Heart left ventricle (tissue), 16 donors: ENCODE measurements around the gene DCTN4. TPM values are rescaled to one million over a fixed set of nuclear protein-coding genes. Genes with fewer than 3 reads are reported as not detected.

Source experiments
- ATAC-seq, 4 donors: fragments of 200-7000 bp; cut with Tn5 transposase; one replicate each; pipeline ENCODE4 v1.9.1; 2020 to 2022; ENCODE audit warnings: moderate library complexity in 4 of 4, mild to moderate bottlenecking in 3 of 4, moderate number of reproducible peaks in 1 of 4
- DNase-seq, 5 donors: peaks; one replicate each; pipeline ENCODE4 v3.0.0-alpha.2; 2020
- H3K27ac ChIP-seq, 12 donors: fragments of 200-600 bp; sonication (generic) in 4 of 12; one replicate each; pipeline versions ENCODE4 v1.5.0 to v1.8.0; 2016 to 2022; ENCODE audit warnings: mild to moderate bottlenecking in 2 of 12
- H3K27me3 ChIP-seq, 9 donors: fragments of 200-600 bp; sonication (generic) in 2 of 9; one replicate each; pipeline versions ENCODE4 v1.5.1 to v1.8.0; 2016 to 2022; ENCODE audit warnings: mild to moderate bottlenecking in 3 of 9
- H3K36me3 ChIP-seq, 9 donors: fragments of 200-600 bp; sonication (generic) in 2 of 9; one replicate each; pipeline versions ENCODE4 v1.5.0 to v1.8.0; 2018 to 2022; ENCODE audit warnings: mild to moderate bottlenecking in 2 of 9
- H3K4me1 ChIP-seq, 12 donors: fragments of 200-600 bp; sonication (generic) in 4 of 12; one replicate each; pipeline versions ENCODE4 v1.5.0 to v1.8.0; 2016 to 2022; ENCODE audit warnings: mild to moderate bottlenecking in 3 of 12
- H3K4me3 ChIP-seq, 12 donors: fragments of 200-600 bp; sonication (generic) in 4 of 12; one replicate each; pipeline versions ENCODE4 v1.5.0 to v1.8.0; 2017 to 2022; ENCODE audit warnings: mild to moderate bottlenecking in 9 of 12, moderate library complexity in 4 of 12
- H3K9me3 ChIP-seq, 12 donors: fragments of 200-600 bp; sonication (generic) in 4 of 12; one replicate each; pipeline versions ENCODE4 v1.5.0 to v1.8.0; 2016 to 2022; ENCODE audit warnings: mild to moderate bottlenecking in 1 of 12
- POLR2A ChIP-seq, 2 donors: fragments of 450-650 bp; IDR thresholded peaks; one replicate each; pipeline ENCODE4 v1.6.1; 2017; ENCODE audit warnings: antibody characterized with exemption in 2 of 2, mild to moderate bottlenecking in 2 of 2, moderate library complexity in 2 of 2
- WGBS, 4 donors: extraction: QIAGEN DNeasy Blood & Tissue Kit in 2 of 4; methylation state at CpG; one replicate each; pipeline versions ENCODE4 v1.1.5 to v1.1.7; 2013 to 2018; 5-methylcytosine and 5-hydroxymethylcytosine counted together
- intact Hi-C, 10 donors: fragments of 100-400 bp; cut with DNase I; formaldehyde crosslinking; loops; one replicate each; pipeline versions ENCODE4 v1.11.1 to v1.14.2; 2022
- polyA plus RNA-seq, 2 donors: library from polyadenylated mRNA; stranded (reverse); fragments of 200-250 nt; gene quantifications; one replicate each; pipeline ENCODE4 v1.2.3, GENCODE V29; 2013
- total RNA-seq, 9 donors: library from RNA; depleted of rRNA in 2 of 9; stranded (reverse); fragments of >200 nt in 2 of 9; fragmentation: NEBNext Ultra II Directional in 3 of 9; extraction: Animal tissue kit (Norgen Biotek cat#: 25700) in 3 of 9; gene quantifications; one replicate each; pipeline versions ENCODE4 v1.1.0 to v1.2.4, GENCODE V29; 2016 to 2023
- TF ChIP-seq, protein P1 (sequence below), 12 donors: fragments of 200-600 bp; sonication (generic) in 4 of 12; IDR thresholded peaks; one replicate each; pipeline versions ENCODE4 v1.5.0 to v1.8.0; 2018 to 2022; ENCODE audit warnings: antibody characterized with exemption in 12 of 12, mild to moderate bottlenecking in 5 of 12
- donor health status: ischemic (EF 13 %, LVEDD 7.1; RV severe dilation, severe dysfunction).
- donor health status: healthy with polysubstance abuse.
- donor health status: DM: no; HTN: yes; CAD: no.
- donor health status: DM: no; HTN: no; CAD: no.
- donor health status: ischemic (EF 25% LVEDD 6.9; RV normal size, moderate dysfunction).
- donor health status: ischemic (EF 25% LVEDD 5.7; RV mildly dilated, moderate dysfunction).
- donor health status: healthy.
- donor health status: DM: yes; HTN: yes; CAD: no.
- donor health status: ischemic (EF 35%, LVEDD 5.7; RV mildly dilated, moderate dysfunction).
- donor health status: nonischemic (EF 11% LVEDD 7.7; RV severe dilation, severe dysfunction).
- donor health status: DM: yes; HTN: yes; CAD: no.
- donor health status: PGD.
- donor health status: ischemic (EF 29% LVEDD 5.4; RV normal size, mild dysfunction).
- donor health status: nonischemic (EF 23%, LVEDD 6.1; RV moderate dilation, normal function).

DCTN4 gene
- total and polyA plus RNA-seq, 11 donors = 18.9 to 70.6 (median 44.2) TPM

DNA sequence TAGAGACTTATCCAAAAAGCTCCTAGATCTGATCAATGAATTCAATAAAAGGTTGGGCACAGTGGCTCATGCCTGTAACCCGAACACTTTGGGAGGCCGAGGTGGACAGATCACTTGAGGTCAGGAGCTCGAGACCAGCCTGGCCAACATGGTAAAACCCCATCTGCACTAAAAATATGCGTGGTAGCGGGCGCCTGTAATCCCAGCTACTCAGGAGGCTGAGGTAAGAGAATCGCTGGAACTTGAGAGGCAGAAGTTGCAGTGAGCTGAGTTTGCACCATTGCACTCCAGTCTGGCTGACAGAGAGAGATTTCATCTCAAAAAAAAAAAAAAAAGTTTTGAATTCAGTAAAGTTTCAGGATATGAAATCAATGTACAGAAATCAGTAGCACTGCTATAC is 20.0 kb downstream of the DCTN4 start:
- ATAC-seq (no peak), DNase-seq (no peak)
- Histone ChIP-seq H3K27ac (peak overlapping the region in 1 of 12 donors; percentile 66), H3K27me3 (no peaks in the 10 kb centered on the region), H3K36me3 (peaks cover 0 to 62% (median 19%) of the 10 kb centered on the region in 9 donors), H3K9me3 (peaks cover 0 to 9% (median 0%) of the 10 kb centered on the region in 12 donors), H3K4me1 (peaks cover 0 to 62% (median 3%) of the 10 kb centered on the region in 12 donors), H3K4me3 (no peak overlapping the region)
- TF ChIP-seq, protein P1, sequence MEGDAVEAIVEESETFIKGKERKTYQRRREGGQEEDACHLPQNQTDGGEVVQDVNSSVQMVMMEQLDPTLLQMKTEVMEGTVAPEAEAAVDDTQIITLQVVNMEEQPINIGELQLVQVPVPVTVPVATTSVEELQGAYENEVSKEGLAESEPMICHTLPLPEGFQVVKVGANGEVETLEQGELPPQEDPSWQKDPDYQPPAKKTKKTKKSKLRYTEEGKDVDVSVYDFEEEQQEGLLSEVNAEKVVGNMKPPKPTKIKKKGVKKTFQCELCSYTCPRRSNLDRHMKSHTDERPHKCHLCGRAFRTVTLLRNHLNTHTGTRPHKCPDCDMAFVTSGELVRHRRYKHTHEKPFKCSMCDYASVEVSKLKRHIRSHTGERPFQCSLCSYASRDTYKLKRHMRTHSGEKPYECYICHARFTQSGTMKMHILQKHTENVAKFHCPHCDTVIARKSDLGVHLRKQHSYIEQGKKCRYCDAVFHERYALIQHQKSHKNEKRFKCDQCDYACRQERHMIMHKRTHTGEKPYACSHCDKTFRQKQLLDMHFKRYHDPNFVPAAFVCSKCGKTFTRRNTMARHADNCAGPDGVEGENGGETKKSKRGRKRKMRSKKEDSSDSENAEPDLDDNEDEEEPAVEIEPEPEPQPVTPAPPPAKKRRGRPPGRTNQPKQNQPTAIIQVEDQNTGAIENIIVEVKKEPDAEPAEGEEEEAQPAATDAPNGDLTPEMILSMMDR (IDR thresholded peaks at IDR 0.05) = no peak
- TF ChIP-seq POLR2A (IDR thresholded peaks at IDR 0.05) = no peak
- WGBS, 4 donors = 91 to 96% (median 94%) methylated on average over 7 of the region's 7 CpGs
- intact Hi-C loops = no loop called here

DNA sequence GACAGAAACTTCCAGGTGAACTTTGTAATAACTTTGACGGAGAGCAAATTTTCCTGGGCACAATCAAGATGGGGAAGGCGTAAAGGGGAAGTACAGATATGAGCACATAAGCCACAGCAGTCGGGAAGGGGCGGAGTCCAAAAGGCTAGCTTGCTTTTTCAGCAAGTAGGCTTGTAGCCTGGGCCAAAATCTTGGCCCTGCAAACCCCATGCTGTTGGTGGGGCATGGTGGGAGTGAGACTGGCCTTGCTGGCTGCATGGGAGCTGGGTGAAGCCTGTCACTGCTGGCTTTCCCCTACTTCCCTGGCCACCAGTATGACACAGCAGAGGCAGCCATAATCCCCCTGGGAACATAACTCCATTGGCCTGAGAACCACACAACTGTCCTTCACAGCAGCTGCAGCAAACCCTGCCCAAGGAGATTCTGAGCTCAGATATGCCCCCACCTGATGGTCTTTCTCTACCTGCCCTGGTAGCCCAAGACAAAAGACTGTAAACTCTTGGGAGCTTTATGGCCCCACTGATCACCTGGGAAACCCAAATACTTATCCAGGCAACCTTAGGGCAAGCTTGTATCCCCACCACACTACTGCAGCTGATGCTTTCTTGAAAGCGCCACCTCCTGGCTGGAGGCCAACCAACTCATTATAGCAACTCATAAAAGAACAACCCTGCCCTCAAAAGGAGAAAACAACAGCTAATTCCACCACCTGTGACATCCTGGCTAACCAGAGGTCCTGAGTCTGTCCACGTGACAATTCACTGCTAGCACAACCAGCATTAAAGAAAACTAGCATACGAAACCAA is 24.0 kb downstream of the DCTN4 start:
- Histone ChIP-seq H3K9me3 (peaks cover 0 to 9% (median 0%) of the 10 kb centered on the region in 12 donors), H3K27ac (peak overlapping the region in 3 of 12 donors; percentile 6 to 92 (median 19)), H3K4me3 (peak overlapping the region in 1 of 12 donors; percentile 38), H3K36me3 (peaks cover 0 to 72% (median 40%) of the 10 kb centered on the region in 9 donors), H3K27me3 (no peaks in the 10 kb centered on the region), H3K4me1 (peaks cover 0 to 72% (median 3%) of the 10 kb centered on the region in 12 donors)
- intact Hi-C loops = no loop called here
- DNase-seq (peak; percentile 45 to 81 (median 68)), ATAC-seq (peak; percentile 42 to 82 (median 68))
- 87 to 94% (median 91%) methylated on average over 7 of the region's 7 CpGs for WGBS, 4 donors
- TF ChIP-seq, protein P1 (IDR thresholded peaks at IDR 0.05) = no peak
- no peak for TF ChIP-seq POLR2A (IDR thresholded peaks at IDR 0.05)

DNA sequence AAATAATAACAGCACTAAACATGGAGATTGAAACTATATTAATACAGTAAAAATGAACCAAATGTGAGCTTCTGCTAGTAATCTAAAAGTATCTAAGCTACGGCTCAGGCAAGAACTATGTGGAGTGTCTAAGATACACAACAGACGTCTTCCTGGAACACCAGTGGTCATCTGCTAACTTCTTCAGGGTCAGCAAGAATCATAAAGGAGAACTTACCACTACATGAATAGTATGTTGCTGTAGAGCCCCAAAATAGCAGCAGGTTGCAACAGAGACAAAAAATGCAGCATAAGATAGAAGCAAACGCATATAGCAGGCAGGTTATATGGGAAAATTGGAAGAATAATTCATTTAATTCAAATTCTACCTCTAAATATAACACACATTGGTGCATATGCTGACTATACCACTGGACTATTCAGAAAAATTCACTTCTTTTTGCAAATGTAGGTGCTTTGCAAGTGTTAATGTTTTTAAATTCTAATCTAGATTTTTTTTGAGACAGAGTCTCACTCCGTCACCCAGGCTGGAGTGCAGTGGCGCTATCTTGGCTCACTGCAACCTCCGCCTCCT is 27.1 kb downstream of the DCTN4 start:
- WGBS, 4 donors = 86 to 91% (median 90%) methylated on average over 6 of the region's 6 CpGs
- Histone ChIP-seq H3K4me3 (no peak overlapping the region), H3K9me3 (peaks cover 0 to 9% (median 0%) of the 10 kb centered on the region in 12 donors), H3K27ac (peak overlapping the region in 1 of 12 donors; percentile 92), H3K4me1 (peaks cover 0 to 45% (median 0%) of the 10 kb centered on the region in 12 donors), H3K27me3 (no peaks in the 10 kb centered on the region), H3K36me3 (peaks cover 0 to 96% (median 66%) of the 10 kb centered on the region in 9 donors)
- intact Hi-C loops = no loop called here
- no peak for TF ChIP-seq POLR2A (IDR thresholded peaks at IDR 0.05)
- TF ChIP-seq, protein P1 (IDR thresholded peaks at IDR 0.05) = no peak
- DNase-seq = no peak
- ATAC-seq = peak in 3 of 4 donors; percentile 46 to 75 (median 75)

DNA sequence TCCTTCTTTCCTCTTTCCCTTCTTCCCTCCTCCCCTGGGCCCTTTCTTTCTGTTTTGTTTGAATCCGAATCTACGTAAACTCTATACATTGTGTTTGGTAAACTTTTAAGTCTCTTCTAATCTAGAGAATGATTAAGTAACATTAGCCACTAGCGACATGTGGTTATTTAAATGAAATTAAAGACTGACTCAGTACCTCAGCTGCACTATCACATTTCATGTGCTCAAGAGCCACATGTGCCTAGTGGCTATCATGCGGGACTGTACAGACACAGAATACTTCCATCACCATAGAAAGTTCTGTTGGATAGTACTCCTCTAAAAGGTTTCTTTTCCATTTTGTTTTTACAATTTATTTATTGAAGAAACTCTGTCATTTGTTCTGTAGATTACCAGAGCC is 29.0 kb downstream of the DCTN4 start:
- Histone ChIP-seq H3K4me1 (peaks cover 0 to 35% (median 0%) of the 10 kb centered on the region in 12 donors), H3K36me3 (peaks cover 0 to 96% (median 84%) of the 10 kb centered on the region in 9 donors), H3K27ac (no peak overlapping the region), H3K27me3 (no peaks in the 10 kb centered on the region), H3K9me3 (no peaks in the 10 kb centered on the region), H3K4me3 (no peak overlapping the region)
- DNase-seq (no peak), ATAC-seq (no peak)
- intact Hi-C loops = no loop called here
- TF ChIP-seq, protein P1 (IDR thresholded peaks at IDR 0.05) = no peak
- 85 to 97% (median 96%) methylated on average over 4 of the region's 4 CpGs for WGBS, 4 donors
